CD4-positive, alpha-beta T cell treated with Interleukin-15 for 4 hours (primary cell): Measurements from ENCODE around the gene ZSWIM7.
A peak's percentile ranks its signal among the peaks of the same experiment; 100 is the strongest.

ENCODE experiments used
- DNase-seq: peaks from one replicate; pipeline ENCODE4 v3.0.0-alpha.2; 2020; ENCODE audit warnings: low spot score

Gene ZSWIM7

DNA sequence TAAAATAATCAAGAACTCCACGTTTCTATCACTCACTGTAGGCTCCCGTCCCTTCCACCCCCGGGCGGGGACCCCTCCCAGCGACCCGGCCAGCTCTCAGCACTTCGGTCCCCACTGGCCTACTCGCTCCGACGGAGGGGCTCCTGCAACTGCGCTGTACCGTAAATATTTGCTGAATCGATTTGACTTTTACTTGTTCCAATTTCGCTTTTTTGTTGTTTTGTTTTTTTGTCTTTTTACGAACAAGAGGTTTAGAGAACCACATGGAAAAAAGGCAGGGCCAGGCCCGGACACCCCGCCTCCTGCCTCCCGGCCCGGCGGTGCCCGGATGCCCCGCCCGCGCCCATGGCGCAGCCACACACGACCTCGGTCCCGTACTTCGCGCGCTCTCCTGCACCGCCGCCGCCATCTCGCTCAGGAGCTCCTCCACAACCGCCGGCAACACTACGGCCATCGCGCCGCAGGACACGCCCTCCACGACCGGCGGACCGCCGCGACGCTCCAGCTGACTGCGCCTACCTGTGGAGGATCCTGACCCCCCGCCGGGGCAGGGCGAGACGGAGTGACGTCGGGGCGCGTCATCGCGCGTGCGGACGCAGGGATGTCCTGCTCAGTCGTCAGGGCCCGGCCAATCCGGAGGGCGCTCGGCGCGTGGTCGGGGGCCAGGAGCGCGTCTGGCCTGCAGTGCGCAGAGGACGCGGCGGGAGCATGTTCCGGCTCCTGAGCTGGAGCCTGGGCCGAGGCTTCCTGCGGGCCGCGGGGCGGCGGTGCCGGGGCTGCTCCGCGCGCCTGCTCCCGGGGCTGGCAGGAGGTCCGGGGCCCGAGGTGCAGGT is at the start of gene ZSWIM7, which contains the start of gene TTC19:
Gene ZSWIM7, minus strand, starts transcription at position 564 of the 833 bp plus-strand sequence. Its CDS starts 110 bp downstream, at position 454.
Gene TTC19, plus strand, starts transcription at position 684 of the 833 bp plus-strand sequence. Its CDS starts 25 bp downstream, at position 709.
- DNase-seq = peak; percentile 91

- no peak for DNase-seq
Observed at GRCh38 chr17:16048811-16049449, 49.4 kb upstream of the ZSWIM7 start.

GRCh38 chr17:16046966-16047365 is 47.5 kb upstream of the ZSWIM7 start:
- DNase-seq = no peak

DNA sequence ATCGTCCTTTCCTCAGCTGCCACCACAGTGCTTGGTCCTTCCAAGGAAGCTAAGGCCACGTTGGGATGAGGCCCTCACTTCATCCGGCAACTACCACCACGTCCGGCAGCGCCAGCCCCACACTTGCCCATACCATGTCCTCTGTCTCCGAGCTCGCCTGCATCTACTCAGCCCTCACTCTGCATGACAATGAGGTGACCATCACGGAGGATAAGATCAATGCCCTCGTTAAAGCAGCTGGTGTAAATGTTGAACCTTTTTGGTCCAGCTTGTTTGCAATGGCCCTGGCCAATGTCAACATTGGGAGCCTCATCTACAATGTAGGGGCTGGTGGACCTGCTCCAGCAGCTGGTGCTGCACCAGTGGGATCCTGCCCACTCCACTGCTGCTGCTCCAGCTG is 45.0 kb upstream of the ZSWIM7 start:
- DNase-seq = no peak

GRCh38 chr17:16040710-16041251 is 41.3 kb upstream of the ZSWIM7 start:
- no peak for DNase-seq

DNA sequence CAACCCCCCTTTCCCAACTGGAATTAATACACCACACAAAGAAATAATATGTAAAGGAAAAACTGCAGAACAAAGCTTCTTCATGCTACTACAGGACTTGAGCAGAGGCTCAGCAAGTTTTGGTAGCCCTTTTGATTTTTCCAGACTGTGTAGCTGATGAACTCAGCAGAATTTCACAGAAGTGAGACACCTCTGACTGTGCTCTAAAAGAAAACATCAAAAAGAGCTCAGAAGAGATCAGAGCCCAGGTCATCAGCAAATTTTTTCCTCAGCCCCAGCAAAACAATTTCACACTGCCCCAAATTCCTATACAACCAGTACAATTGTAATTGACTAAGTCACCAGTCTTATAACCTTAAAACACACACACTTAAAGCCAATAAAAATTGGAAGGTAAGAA is 38.1 kb upstream of the ZSWIM7 start:
- DNase-seq = no peak

DNA sequence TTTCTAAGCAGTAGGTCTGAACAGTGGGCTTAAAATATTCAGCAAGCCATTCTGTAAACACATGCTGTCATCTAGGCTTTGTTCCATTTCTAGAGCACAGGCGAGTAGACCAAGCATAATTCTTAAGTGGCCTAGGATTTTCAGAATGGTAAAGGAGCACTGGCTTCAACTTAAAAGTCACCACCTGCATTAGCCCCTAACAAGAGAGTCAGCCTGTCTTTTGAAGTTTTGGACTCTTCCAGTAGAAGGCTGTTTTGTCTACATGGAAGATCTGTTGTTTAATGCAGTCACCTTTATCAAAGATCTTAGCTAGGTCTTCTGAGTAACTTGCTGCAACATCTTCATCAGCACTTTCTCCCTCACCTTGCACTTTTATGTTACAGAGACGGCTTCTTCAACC is 36.8 kb upstream of the ZSWIM7 start:
- DNase-seq = no peak

GRCh38 chr17:16033729-16034349 is 34.3 kb upstream of the ZSWIM7 start:
- no peak for DNase-seq

DNA sequence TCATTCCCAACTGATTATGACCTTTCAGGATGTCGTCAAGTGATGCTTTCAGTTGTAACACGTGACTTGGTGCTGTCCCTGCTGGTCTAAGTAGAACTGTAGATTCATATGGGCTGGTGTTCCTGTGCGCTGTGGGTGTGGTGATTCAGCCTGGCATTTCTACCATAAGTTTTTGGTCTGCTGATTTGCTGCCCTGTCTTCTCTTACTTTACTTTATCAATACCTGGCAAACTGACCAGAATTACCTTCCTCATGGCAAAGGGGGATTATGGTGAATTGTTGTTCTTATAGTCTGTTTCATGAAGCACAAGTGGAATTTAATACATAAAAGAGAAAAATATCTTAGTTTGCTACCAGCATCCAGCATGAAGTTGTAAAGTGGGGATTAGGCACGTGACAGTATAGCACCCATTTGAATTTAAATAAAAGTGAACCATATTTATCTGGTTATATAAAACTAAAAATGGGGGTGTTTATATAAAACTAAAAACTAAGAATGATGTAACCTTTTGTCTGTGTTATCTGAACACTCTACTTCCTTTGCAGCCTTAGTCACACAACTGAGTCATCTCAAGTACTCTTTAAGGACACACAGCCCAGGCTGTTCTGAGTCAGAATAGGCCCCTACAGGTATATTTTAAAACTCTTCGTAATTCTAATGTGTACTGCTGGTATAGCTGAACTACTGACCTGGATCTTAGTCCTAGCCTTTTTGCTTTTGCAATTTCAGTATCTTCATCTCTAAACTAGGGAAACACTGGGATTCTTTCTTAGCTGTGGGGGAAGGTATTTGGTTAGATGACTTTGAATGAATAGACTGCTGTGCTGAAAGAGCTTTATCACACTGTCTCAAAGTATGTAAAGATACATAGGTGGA is 28.4 kb upstream of the ZSWIM7 start:
- DNase-seq = peak; percentile 72

DNA sequence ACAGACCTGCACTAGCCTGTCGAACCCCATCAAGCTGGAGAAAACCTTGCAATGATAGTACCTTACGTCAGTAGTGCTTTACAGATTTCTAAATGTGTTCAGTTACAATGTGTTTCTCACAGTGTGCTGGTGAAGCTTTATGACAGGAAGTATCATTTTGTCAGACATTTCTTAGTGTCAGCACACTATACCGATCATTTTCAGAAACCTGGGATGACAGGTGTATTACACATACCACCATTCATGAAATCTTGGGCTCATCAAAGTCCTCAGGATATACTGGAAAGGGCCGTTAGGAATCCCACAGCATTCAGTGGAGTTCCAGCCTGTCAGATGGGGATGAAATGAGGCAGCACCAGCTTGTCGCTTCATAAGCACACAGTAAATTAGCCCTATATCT is 27.4 kb upstream of the ZSWIM7 start:
- no peak for DNase-seq

DNA sequence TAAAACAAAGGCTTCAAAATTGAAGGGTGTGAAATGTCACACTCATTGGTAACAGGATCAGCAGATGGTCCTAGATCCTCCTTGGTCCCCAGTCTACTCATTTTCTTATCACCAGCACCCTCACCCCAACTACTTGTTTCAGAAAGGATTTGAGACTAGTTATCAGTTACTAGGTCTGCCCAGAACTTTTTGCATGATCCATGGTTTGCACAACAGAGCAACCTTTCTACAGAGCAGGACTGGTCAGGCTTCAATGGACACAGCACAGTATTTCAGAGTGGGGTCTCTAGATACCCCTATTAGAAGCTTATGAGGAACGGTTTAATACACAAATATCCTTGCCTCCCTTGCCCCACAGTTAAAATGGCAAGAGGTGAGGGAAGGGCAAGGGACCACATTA is 25.7 kb upstream of the ZSWIM7 start:
- DNase-seq = no peak

GRCh38 chr17:16023881-16024280 is 24.4 kb upstream of the ZSWIM7 start:
- no peak for DNase-seq

GRCh38 chr17:16019347-16019746 is 19.8 kb upstream of the ZSWIM7 start:
- no peak for DNase-seq

GRCh38 chr17:16013943-16014407 is 14.5 kb upstream of the ZSWIM7 start:
- no peak for DNase-seq

DNA sequence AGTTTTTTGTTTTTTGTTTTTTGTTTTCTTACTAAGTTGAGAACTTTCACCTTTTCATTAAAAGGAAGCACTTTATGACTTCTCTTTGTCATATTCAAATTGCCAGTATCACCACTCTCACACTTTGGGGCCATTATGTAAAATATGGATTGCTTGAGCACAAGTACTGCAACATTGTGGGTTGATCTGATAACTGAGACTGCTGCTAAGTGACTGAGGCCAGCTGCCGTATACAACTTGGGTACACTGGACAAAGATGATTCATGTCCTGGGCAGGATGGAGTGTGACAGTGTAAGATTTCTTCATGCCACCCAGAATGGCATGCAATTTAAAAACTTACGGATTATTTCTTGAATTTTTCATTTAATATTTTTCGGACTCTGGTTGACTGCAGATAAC is 7.9 kb upstream of the ZSWIM7 start:
- DNase-seq = no peak

DNA sequence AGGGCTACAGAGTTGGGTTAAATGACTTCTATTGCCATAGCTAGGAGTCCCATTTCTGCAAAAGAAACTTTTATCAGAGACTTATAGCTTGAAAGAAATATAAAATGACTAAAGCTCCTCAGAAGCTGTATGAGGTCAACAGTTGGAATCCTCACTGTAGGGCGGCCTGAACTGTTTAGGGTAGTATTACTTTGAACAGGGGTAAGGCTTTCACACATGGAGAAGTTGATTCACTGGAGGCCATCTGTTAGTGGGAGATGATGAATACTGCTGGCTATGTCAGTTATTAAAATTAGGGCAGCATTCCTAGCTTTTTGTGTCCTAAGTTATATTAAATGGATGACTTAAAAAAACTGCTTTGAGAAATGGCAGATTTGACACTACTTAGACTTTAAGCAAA is 6.1 kb upstream of the ZSWIM7 start:
- DNase-seq = no peak

DNA sequence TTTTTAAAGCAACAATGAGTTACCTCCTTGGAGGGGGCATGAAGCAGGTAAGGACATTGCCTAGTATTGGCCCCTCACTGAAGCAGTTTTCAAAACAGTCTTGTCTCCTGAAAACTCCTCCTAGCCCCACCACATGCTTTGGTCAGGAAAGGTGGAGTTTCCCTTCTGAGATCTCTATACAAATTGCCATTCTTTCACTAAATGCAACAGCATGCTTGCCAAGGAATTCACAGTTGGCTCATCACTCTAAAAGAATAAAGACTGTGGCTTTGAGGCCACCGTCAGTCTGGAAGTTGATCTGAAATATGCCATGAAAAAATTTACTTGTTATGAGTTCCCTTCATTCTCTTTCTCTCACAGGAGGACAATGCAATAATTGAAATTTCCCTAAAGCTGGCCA is 4.3 kb upstream of the ZSWIM7 start:
- DNase-seq = no peak

- no peak for DNase-seq
Observed at GRCh38 chr17:16002708-16003260, 3.3 kb upstream of the ZSWIM7 start.

DNA sequence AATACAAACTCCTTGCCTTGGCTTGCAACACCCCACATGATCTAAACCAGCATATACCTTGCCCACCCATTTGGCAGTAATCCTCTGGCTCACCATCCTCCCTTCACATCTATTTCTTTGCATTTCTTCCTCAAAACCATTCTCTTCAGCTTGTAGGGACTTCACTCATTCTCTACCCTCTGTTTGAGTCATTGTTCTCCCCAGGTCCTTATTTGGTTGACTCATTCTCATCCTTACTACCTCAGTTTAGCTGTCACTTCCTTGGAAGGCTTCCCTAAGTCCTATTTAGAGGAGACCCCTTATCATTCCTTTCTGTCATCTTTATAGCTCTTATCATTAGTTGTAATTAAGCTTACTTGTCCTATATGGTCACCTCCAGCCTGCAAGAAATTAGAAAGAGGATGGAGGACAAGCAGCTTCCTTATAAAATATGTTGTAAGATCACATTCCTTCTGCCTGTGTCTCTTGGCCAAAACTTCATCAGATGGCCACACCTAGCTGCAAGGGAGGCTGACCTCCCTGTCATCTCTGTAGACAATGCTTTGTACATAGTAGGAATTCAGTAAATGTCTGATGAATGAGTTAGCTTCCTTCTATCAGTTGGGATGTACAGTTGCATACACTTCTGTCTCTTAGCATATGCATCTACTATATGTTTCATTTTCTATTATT is 1.9 kb upstream of the ZSWIM7 start:
- DNase-seq = no peak

- no peak for DNase-seq
Observed at GRCh38 chr17:15999974-16000827, 697 bp upstream of the ZSWIM7 start.
